IMR-90 (cell line): ENCODE data around the gene NAA10. TPM values are rescaled to one million over a fixed set of nuclear protein-coding genes. Genes with fewer than 3 reads are reported as not detected.

ENCODE experiments used
- ATAC-seq: fragments of 200-7000 bp; cut with Tn5 transposase; 2 replicates; pipeline ENCODE4 v1.9.1; 2020; ENCODE audit warnings: low read depth, mild to moderate bottlenecking, moderate library complexity
- BruUV-seq: library from RNA; stranded (reverse); fragments of 400-500 nt; replicated peaks from 2 replicates; lab custom pipeline; 2021; lab: Mats Ljungman, UMichigan
- CTCF ChIA-PET: fragments of 300-600 bp; formaldehyde crosslinking; extraction: SDS; loops from one replicate; lab custom pipeline; 2021; ENCODE audit warnings: antibody characterized with exemption; lab: Yijun Ruan, JAX
- POLR2A ChIA-PET: fragments of 300-600 bp; sonication (Branson Sonifier 250); formaldehyde crosslinking; loops from one replicate; lab custom pipeline; 2022; ENCODE audit warnings: antibody characterized with exemption; ENCODE audit not compliant: unreplicated experiment; lab: Charles Lee
- DNase-seq: peaks from one replicate; pipeline ENCODE4 v3.0.0; 2013
- H2AFZ ChIP-seq: replicated peaks from 2 replicates; pipeline ENCODE3; 2013; ENCODE audit warnings: low read length, mild to moderate bottlenecking; ENCODE audit not compliant: poor library complexity
- H2AK5ac ChIP-seq: 2 replicates; pipeline ENCODE4 v1.6.1; 2013; ENCODE audit warnings: low read depth, low read length, inconsistent platforms
- H2AK9ac ChIP-seq: replicated peaks from 2 replicates; pipeline ENCODE3; 2013; ENCODE audit warnings: mild to moderate bottlenecking, low read depth, low read length, moderate library complexity; ENCODE audit not compliant: poor library complexity
- H2BK120ac ChIP-seq: 2 replicates; pipeline ENCODE4 v1.6.1; 2013; ENCODE audit warnings: low read depth, low read length, inconsistent platforms
- H2BK15ac ChIP-seq: 3 replicates; pipeline ENCODE4 v1.6.1; 2013; ENCODE audit warnings: low read depth, low read length, inconsistent platforms
- H2BK20ac ChIP-seq: 2 replicates; pipeline ENCODE4 v1.6.1; 2013; ENCODE audit warnings: low read depth, mild to moderate bottlenecking, inconsistent platforms, low read length, moderate library complexity
- H2BK5ac ChIP-seq: 2 replicates; pipeline ENCODE4 v1.6.1; 2013; ENCODE audit warnings: mild to moderate bottlenecking, low read depth, low read length, inconsistent platforms; ENCODE audit not compliant: poor library complexity, severe bottlenecking
- H3K14ac ChIP-seq: replicated peaks from 2 replicates; pipeline ENCODE4 v1.6.1; 2013; ENCODE audit warnings: low read depth, low read length, inconsistent platforms
- H3K18ac ChIP-seq: 2 replicates; pipeline ENCODE4 v1.6.1; 2013; ENCODE audit warnings: low read depth, low read length, control low read depth
- H3K23ac ChIP-seq: 2 replicates; pipeline ENCODE4 v1.6.1; 2013; ENCODE audit warnings: low read depth, low read length, inconsistent platforms
- H3K27ac ChIP-seq: 2 replicates; pipeline ENCODE4 v1.5.1; 2013; ENCODE audit warnings: mild to moderate bottlenecking, control low read depth, low read length; ENCODE audit not compliant: insufficient read depth
- H3K27me3 ChIP-seq: 2 replicates; pipeline ENCODE4 v1.6.1; 2013; ENCODE audit warnings: low read length; ENCODE audit not compliant: control insufficient read depth, insufficient read depth
- H3K36me3 ChIP-seq: 2 replicates; pipeline ENCODE4 v1.6.1; 2013; ENCODE audit warnings: low read length, mixed read lengths; ENCODE audit not compliant: control insufficient read depth, insufficient read depth
- H3K4ac ChIP-seq: 2 replicates; pipeline ENCODE4 v1.6.1; 2013; ENCODE audit warnings: low read depth, low read length, inconsistent platforms
- H3K4me1 ChIP-seq: 2 replicates; pipeline ENCODE4 v1.6.1; 2013; ENCODE audit warnings: low read length, mixed read lengths; ENCODE audit not compliant: control insufficient read depth, insufficient read depth
- H3K4me2 ChIP-seq: 2 replicates; pipeline ENCODE4 v1.6.1; 2013; ENCODE audit warnings: low read depth, mild to moderate bottlenecking, control low read depth, low read length, moderate library complexity
- H3K4me3 ChIP-seq: 2 replicates; pipeline ENCODE4 v1.5.1; 2013; ENCODE audit warnings: low read depth, mild to moderate bottlenecking, control low read depth, low read length, moderate library complexity; ENCODE audit not compliant: insufficient read depth
- H3K56ac ChIP-seq: 2 replicates; pipeline ENCODE4 v1.6.1; 2013; ENCODE audit warnings: low read length, inconsistent platforms; ENCODE audit not compliant: insufficient read depth; ENCODE audit errors: extremely low read depth
- H3K79me1 ChIP-seq, 2 experiments: 2 replicates each; pipeline ENCODE4 v1.6.1; 2013; ENCODE audit warnings: low read length in 2 of 2, inconsistent platforms in 1 of 2, low read depth in 1 of 2
- H3K9ac ChIP-seq: 2 replicates; pipeline ENCODE4 v1.6.1; 2013; ENCODE audit warnings: low read depth, low read length, control low read depth
- H3K9me1 ChIP-seq: 2 replicates; pipeline ENCODE4 v1.6.1; 2013; ENCODE audit warnings: low read length, inconsistent platforms; ENCODE audit not compliant: insufficient read depth
- H3K9me3 ChIP-seq: 2 replicates; pipeline ENCODE4 v1.6.1; 2013; ENCODE audit warnings: low read length; ENCODE audit not compliant: control insufficient read depth, insufficient read depth
- H4K20me1 ChIP-seq: 2 replicates; pipeline ENCODE4 v1.6.1; 2013; ENCODE audit warnings: low read length, inconsistent platforms; ENCODE audit not compliant: insufficient read depth
- H4K5ac ChIP-seq: 2 replicates; pipeline ENCODE4 v1.6.1; 2013; ENCODE audit warnings: mild to moderate bottlenecking, low read depth, low read length, control low read depth
- H4K8ac ChIP-seq, 2 experiments: 2 replicates each; pipeline ENCODE4 v1.6.1; 2013; ENCODE audit warnings: low read depth in 2 of 2, low read length in 2 of 2, control low read depth in 1 of 2, inconsistent platforms in 1 of 2
- H4K91ac ChIP-seq: 2 replicates; pipeline ENCODE4 v1.6.1; 2013; ENCODE audit warnings: low read depth, low read length, inconsistent platforms; ENCODE audit not compliant: insufficient read depth
- BHLHE40 ChIP-seq: fragments of 150-350 bp; IDR thresholded peaks from 2 replicates; pipeline ENCODE4 v1.6.1; 2016; ENCODE audit warnings: mild to moderate bottlenecking, low read depth, low read length
- MXI1 ChIP-seq: IDR thresholded peaks from 2 replicates; pipeline ENCODE4 v1.6.1; 2012; ENCODE audit warnings: low read depth, mild to moderate bottlenecking, low read length, moderate library complexity, borderline replicate concordance
- WGBS, 2 experiments: methylation state at CpG; one replicate each; pipeline versions ENCODE4 v1.1.5 to v1.1.7; 2013; ENCODE audit warnings: missing lambda C conversion rate in 2 of 2; ENCODE audit not compliant: insufficient read length in 1 of 2; ENCODE audit errors: extremely low coverage in 2 of 2; 5-methylcytosine and 5-hydroxymethylcytosine counted together
- dilution Hi-C: fragments of 300-500 bp; cut with HindIII; formaldehyde crosslinking; loops from one replicate; pipeline ENCODE4 v1.14.3; 2018; ENCODE audit warnings: low sequenced_read_pairs; ENCODE audit not compliant: unreplicated experiment
- in situ Hi-C: fragments of 300-500 bp; cut with MboI; formaldehyde crosslinking; loops from 3 replicates; pipeline ENCODE4 v1.14.3; 2019; ENCODE audit warnings: low sequenced_read_pairs, inconsistent platforms, mixed read lengths
- intact Hi-C: fragments of 100-400 bp; cut with micrococcal nuclease; formaldehyde crosslinking; loops from 2 replicates; pipeline ENCODE4 v1.10.0; 2022
- polyA plus RNA-seq, 3 experiments: library from polyadenylated mRNA; depleted of rRNA; stranded (reverse); fragments of >200 nt; gene quantifications; 2 replicates each; pipeline ENCODE4 v1.2.3, GENCODE V29; 2012; ENCODE audit warnings: low replicate concordance in 1 of 3
- total RNA-seq: library from RNA; depleted of rRNA; stranded (reverse); fragments of >200 nt; gene quantifications from 2 replicates; pipeline ENCODE4 v1.2.3, GENCODE V29; 2012

Gene NAA10
- total and polyA plus RNA-seq, 2 of the 4 experiments (the other 2 are of a cell fraction), result 98.6 to 172 TPM

DNA sequence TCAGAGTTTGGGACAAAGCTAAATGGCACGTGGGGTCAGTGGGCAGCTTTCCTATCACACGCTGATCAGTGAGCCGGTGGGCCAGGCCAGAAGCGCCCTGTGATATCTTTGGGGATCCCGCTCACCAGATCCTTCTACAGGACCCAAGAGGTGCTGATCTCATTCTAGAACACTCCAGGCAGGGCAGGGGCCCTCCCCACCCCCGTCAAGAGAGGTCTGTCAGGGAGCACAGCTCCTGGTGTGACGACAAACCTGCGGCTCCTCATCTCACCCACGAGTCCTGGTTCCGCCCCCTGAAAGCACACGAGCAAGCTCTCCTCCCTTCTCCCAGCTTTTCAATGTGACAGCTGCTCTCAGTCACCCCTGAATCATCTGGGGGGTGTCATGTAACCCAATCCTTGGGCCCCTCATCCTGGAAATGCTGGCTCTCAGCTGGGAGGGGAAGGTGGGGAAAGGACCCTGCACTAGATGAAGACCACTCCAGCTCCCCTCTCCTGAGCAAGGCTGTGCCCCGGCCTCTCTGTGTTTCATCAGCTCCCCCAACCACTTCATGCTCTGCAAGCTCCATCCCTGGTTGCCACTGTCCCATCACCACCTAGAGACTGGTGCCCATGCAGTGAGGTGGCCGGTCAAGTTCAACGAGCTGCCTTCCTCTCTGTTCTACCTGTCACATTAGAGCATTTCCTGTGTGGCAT, 32.2 kb upstream of the NAA10 start:
- no peaks in the 10 kb centered on the region for H3K27me3 ChIP-seq
- H2BK5ac ChIP-seq, result no peak overlapping the region
- peak; percentile 43 for DNase-seq
- peak overlapping the region; percentile 4; the same call in 1 of the 2 replicates for H3K27ac ChIP-seq
- intact Hi-C loops, result no loop called here
- ChIA-PET CTCF (interaction anchor here (0.9 kb wide), 1 partner anchor 20 kb away, joined by 3 read pairs; no protein-coding TSS in a partner anchor), POLR2A (no interaction called here)
- TF ChIP-seq MXI1 (0 out of 2 replicates have a peak, but pooled peaks have one; percentile 28), BHLHE40 (no peak)
- H4K8ac ChIP-seq, result no peak overlapping the region
- in situ Hi-C loops, result loop anchor here (10.0 kb wide), 1 partner anchor 202 kb away; the partner anchor contains the start of gene PLXNB3
- H3K4me2 ChIP-seq, result peak overlapping the region; percentile 8; the same call in 1 of the 2 replicates
- H3K4me3 ChIP-seq, result no peak overlapping the region
- H2AK5ac ChIP-seq, result no peak overlapping the region
- dilution Hi-C loops, result no loop called here
- no peak overlapping the region for H3K56ac ChIP-seq
- H3K9me3 ChIP-seq, result no peaks in the 10 kb centered on the region
- H3K14ac ChIP-seq, result no peak overlapping the region
- no peak overlapping the region for H2BK120ac ChIP-seq
- no peak overlapping the region for H4K91ac ChIP-seq
- H3K36me3 ChIP-seq, result peaks cover 18% of the 10 kb centered on the region
- H2AK9ac ChIP-seq, result peak overlapping the region; percentile 57
- no peak overlapping the region for H3K9ac ChIP-seq
- ATAC-seq, result no peak
- H4K20me1 ChIP-seq, result peaks cover 78% of the 10 kb centered on the region
- H3K23ac ChIP-seq, result no peak overlapping the region; the same call in 1 of the 2 replicates
- H3K4ac ChIP-seq, result no peak overlapping the region
- no peak overlapping the region for H2BK15ac ChIP-seq
- no peak overlapping the region for H2BK20ac ChIP-seq
- 83% methylated on average over 1 of the region's 14 CpGs; no CpG with 5 or more reads in 1 of the 2 experiments for WGBS, 2 experiments
- no peak overlapping the region for H2AFZ ChIP-seq
- peaks cover 18% of the 10 kb centered on the region for H3K4me1 ChIP-seq
- H3K18ac ChIP-seq, result no peak overlapping the region
- peaks cover 5 to 19% of the 10 kb centered on the region in 2 experiments; a peak in 2 of 4 replicates for H3K79me1 ChIP-seq
- H3K9me1 ChIP-seq, result peaks cover 9% of the 10 kb centered on the region; the same call in 1 of the 2 replicates
- BruUV-seq, result no TSS peak
- H4K5ac ChIP-seq, result no peak overlapping the region
